NCI-H82 (cell line): ENCODE data around the gene ICA1.

Source experiments
- DNase-seq: peaks from one replicate; lab custom pipeline; 2025; lab: John Stamatoyannopoulos, UW

Gene ICA1

GRCh38 chr7:8131694-8132605, 130.0 kb downstream of the ICA1 start:
- DNase-seq: no peak

GRCh38 chr7:8130663-8131062, 131.3 kb downstream of the ICA1 start:
- no peak for DNase-seq

GRCh38 chr7:8129318-8129659, 132.7 kb downstream of the ICA1 start:
- no peak for DNase-seq

- no peak for DNase-seq
Measured at GRCh38 chr7:8128449-8129317, 133.3 kb downstream of the ICA1 start.

GRCh38 chr7:8126601-8127167, 135.3 kb downstream of the ICA1 start:
- DNase-seq: no peak

- DNase-seq: no peak
Measured at GRCh38 chr7:8125680-8126444, 136.1 kb downstream of the ICA1 start.

GRCh38 chr7:8121243-8121642, 140.7 kb downstream of the ICA1 start:
- DNase-seq: no peak

GRCh38 chr7:8120390-8121058, 141.4 kb downstream of the ICA1 start:
- DNase-seq: no peak

GRCh38 chr7:8119262-8119661, 142.7 kb downstream of the ICA1 start:
- no peak for DNase-seq

- no peak for DNase-seq
Measured at GRCh38 chr7:8117195-8117594, 144.8 kb downstream of the ICA1 start.

GRCh38 chr7:8115547-8116402, 146.2 kb downstream of the ICA1 start:
- DNase-seq: no peak

- no peak for DNase-seq
Measured at GRCh38 chr7:8114175-8114574, 147.8 kb downstream of the ICA1 start.

- DNase-seq: no peak
Measured at GRCh38 chr7:8113184-8113583, 148.8 kb downstream of the ICA1 start.

GRCh38 chr7:8112685-8113084, 149.3 kb downstream of the ICA1 start:
- DNase-seq: no peak

- peak; percentile 33 for DNase-seq
Measured at GRCh38 chr7:8111282-8111960, 150.5 kb downstream of the ICA1 start.

- DNase-seq: no peak
Measured at GRCh38 chr7:8109196-8110022, 152.6 kb downstream of the ICA1 start.

- DNase-seq: no peak
Measured at GRCh38 chr7:8105449-8106095, 156.4 kb downstream of the ICA1 start.

- no peak for DNase-seq
Measured at GRCh38 chr7:8103282-8103681, 158.7 kb downstream of the ICA1 start.
